Mammary epithelial cell (primary cell): ENCODE data around the gene NAA15.

ENCODE experiments used
- CTCF ChIP-seq, 2 donors: IDR thresholded peaks in 1 of 2; conservative IDR thresholded peaks in 1 of 2; 2 replicates each; pipeline ENCODE4 v1.5.1; 2011 to 2012; ENCODE audit warnings: inconsistent platforms in 2 of 2, low read length in 2 of 2, mild to moderate bottlenecking in 2 of 2, control low read depth in 1 of 2, low read depth in 1 of 2; ENCODE audit not compliant: insufficient read depth in 1 of 2; ENCODE audit errors: extremely low read depth in 1 of 2
- EZH2 ChIP-seq: IDR thresholded peaks from 2 replicates; pipeline ENCODE4 v1.6.1; 2012; ENCODE audit warnings: low read length, inconsistent platforms, borderline replicate concordance

GRCh38 chr4:139273835-139274234, 27.5 kb upstream of the NAA15 start:
- TF ChIP-seq CTCF (conservative IDR thresholded peaks at IDR 0.05 in 1 of 2, IDR thresholded peaks at IDR 0.05 in 1 of 2; ENCODE audit: extremely low read depth in 1 of 2, insufficient read depth in 1 of 2, low read depth in 1 of 2, low read length in 2 of 2) (no peak), EZH2 (no peak)
